GM18870 (cell line): Measurements from ENCODE around the gene TAS2R40.
A peak's percentile ranks its signal among the peaks of the same experiment; 100 is the strongest.

Experiments used
- ATAC-seq: cut with Tn5 transposase; IDR thresholded peaks from one replicate; pipeline ENCODE4 v1.9.1; 2021; ENCODE audit warnings: moderate library complexity; ENCODE audit not compliant: unreplicated experiment

The TAS2R40 gene

GRCh38 chr7:143222782-143223181 lies 945 bp downstream of the TAS2R40 start:
- no peak for ATAC-seq

GRCh38 chr7:143223784-143224183 lies 1.9 kb downstream of the TAS2R40 start:
- no peak for ATAC-seq

GRCh38 chr7:143225047-143225446 lies 3.2 kb downstream of the TAS2R40 start:
- no peak for ATAC-seq

DNA sequence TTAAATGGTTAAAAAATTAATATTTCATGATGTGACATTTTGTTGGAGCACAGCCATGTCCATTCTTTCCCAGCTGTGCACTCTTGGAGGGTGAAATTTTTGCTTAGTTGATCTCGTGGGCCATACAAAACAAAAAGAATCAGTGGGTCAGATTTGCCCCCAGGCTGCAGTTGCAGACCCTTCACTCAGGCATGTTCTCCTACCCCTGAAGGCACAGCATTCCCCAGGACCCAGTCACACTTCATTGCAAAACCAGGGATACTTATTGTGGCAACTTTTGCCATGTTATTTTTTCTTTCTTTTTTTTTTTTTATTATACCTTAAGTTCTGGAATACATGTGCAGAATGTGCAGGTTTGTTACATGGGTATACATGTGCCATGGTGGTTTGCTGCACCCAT lies 6.0 kb downstream of the TAS2R40 start:
- no peak for ATAC-seq

DNA sequence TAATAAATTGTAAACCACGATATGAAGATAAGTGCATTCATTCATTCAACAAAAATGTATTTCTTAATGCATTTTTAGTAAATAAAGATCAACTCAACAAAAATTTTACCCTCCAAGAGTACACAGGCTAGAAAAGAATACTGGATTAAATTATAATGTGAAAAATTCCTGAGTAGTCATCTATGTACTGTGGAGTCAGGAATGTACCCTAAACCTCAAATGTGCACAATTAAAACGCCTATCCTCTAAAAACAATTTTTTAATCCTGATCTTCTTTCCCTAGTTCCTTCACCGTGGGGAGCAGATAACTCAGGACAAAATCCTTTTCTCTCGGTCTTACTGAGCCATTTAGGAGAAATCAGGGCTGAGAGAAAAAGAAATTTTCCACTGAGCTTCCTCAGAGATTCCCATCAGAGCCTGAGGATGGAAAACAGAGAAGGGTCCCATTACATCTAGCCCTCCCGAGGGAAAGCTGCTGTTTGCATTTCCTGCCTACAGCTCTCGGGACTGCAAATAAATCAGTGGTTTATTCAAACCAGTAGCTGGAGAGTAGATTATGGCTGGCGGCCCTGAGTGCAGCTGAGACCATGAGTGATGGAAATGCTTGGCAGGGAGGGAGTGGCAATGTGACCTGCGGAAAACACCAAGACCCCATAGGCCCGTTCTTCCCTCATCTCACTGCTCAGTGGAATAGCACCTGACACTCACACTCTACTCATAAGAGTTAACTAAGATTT lies 7.4 kb downstream of the TAS2R40 start:
- no peak for ATAC-seq

DNA sequence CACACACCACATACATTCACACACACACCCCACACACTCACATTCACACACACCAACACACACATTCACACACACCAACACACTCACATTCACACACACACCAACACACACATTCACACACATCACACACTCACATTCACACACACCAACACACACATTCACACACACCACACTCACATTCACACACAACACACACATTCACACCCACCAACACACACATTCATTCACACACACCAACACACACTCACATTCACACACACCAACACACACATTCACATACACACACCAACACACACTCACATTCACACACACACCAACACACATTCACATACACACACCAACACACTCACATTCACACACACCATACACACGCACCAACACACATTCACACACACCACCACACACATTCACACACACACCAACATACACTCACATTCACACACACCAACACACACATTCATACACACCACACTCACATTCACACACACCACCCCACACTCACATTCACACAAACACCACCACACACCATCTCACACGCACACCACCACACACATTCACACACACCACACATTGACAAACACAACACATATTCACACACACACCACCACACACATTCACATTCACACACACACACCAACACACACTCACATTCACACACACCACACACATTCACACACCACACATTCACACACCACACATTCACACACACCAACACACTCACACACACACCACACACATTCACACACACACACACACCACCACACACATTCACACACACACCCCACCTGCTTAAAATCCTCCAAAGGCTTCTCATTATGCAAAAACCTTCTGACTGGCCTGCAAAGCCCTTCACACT lies 9.0 kb downstream of the TAS2R40 start:
- no peak for ATAC-seq

- ATAC-seq: no peak
These were observed 12.1 kb downstream of the TAS2R40 start for GRCh38 chr7:143233816-143234532.

GRCh38 chr7:143234533-143234875 lies 12.7 kb downstream of the TAS2R40 start:
- no peak for ATAC-seq

DNA sequence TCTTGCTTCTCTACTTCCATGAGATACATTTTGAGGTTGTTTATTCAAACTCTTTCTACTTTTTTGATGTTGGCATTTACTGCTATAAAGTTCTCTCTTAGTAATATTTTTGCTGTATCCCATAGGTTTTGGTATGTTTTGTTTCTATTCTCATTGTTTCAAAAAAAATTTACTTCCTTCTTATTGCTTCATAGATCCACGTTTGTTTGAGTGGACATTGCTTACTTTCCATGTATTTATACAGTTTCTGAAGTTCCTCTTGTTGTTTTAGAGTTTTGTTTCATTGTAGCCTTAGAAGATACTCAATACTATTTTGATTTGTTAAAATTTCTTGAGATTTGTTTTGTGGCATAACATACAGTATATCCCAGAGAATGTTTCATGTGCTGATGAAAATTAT lies 13.7 kb downstream of the TAS2R40 start:
- no peak for ATAC-seq

DNA sequence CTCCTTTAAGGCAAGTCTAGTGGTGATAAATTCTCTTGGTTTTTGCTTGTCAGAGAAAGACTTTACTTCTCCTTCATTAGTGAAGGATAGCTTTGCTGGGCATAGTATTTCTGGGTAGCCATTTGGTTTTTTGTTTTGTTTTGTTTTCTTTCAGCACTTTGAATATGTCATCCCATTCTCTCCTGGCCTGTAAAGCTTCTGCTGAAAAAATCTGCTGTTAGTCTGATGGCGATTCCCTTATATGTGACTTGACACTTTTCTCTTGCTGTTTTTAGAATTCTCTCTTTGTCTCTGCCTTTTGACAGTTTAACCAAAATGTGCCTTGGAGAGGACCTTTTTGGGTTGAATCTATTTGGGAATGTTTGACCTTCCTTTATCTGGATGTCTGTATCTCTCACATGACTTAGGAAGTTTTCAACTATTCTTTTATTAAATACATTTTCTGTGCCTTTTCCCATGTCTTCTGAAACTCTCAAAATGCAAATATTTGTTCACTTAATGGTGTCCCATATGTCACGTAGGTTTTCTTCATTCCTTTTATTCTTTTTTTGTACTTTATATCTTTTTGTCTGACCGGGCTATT lies 14.7 kb downstream of the TAS2R40 start:
- no peak for ATAC-seq

- no peak for ATAC-seq
These were observed 15.5 kb downstream of the TAS2R40 start for GRCh38 chr7:143237366-143237765.

- ATAC-seq: no peak
These were observed 16.6 kb downstream of the TAS2R40 start for GRCh38 chr7:143238289-143238980.

DNA sequence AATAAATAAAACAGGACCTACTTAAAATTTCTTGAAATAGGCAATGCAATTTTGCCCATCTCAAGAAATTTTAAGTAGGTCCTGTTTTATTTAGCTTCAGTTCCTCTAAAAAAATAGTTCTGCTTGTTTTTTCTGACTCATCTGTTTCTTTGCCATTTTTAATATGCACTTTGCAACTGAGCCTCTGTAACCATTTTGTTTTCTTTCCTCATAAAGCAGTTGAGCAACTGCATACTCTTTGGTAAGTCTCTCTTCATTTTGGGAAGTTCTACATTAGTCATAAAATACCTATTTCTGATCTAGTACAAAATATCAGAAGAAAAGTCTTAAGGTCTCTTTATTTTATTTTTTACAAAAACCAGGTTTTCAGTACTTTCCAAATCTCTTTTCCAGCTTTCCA lies 18.0 kb downstream of the TAS2R40 start:
- ATAC-seq: no peak

DNA sequence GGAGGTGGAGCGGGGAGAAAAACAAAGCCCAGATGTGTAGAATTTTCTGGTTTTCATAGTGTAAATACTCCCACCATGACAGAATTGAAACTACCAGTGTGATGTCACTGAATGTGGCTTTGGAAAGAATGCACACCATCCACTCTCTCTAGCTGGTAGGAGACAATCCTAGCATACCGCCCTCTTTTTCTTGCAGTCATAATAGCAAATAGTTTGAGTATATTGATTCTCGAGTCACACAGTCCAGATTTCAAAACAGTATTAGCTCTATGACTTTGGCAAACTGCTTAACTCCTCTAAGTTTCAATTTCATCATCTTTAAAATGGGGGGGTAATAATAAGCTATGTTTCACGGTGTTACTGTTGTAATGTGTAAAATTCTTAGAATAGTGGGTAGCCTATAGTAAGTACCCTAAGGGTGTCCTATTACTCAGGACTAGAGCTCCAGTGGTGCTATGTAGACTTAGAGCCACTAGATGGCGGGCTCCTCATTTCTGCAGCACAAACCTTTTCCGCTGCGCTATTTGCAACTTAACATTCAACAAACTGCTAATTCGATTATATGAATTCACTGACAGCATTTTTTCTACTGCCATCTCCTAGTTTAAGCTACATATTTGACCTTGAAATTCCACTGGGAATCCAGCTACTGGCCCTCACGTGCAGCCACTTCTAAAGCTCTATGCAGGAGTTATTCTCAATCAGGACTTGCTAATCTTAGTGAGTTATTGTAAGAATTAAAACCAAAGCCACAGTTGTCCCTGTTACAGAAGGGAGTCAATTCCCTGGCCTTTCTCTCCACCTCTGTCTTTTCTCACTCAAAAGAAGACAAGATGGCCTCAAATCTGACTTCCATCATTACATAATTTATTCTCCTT lies 18.7 kb downstream of the TAS2R40 start:
- peak; percentile 97 for ATAC-seq

DNA sequence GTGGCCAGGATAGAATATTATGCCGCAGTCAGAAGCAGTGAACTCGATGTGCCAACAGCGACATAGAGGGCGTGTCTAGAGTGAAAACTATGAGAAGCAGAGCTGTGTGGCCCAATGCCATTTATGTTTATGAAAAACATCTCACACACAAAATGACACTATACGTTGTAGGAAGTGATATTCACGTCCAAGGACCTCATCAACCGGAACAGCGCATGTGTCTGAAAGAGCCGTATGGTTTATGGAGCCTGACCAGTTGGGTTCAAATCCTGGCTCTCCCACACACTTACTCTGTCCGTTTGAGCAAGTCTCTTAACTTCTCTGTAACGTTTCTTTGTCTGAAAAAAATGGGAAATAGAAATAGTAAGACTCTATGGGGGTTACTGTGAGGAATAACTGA lies 20.5 kb downstream of the TAS2R40 start:
- no peak for ATAC-seq

DNA sequence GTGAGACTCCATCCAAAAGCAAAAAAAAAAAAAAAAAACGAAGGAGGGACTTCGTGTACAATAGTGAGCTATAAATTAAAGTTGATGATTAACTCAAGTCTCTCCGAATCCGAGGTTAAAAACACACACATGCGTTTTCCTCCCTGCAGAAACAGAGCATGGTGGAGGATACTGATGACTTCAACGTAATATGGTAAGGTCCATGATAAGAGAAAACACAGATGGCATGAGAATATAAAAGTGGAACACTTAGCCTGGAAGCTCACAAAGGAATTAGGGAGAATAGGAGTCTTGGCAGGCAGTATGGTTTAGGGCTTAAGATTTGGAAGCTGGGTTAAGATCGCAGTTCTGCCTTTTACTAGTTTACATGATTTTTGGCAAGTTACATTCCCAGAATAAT lies 21.3 kb downstream of the TAS2R40 start:
- no peak for ATAC-seq

DNA sequence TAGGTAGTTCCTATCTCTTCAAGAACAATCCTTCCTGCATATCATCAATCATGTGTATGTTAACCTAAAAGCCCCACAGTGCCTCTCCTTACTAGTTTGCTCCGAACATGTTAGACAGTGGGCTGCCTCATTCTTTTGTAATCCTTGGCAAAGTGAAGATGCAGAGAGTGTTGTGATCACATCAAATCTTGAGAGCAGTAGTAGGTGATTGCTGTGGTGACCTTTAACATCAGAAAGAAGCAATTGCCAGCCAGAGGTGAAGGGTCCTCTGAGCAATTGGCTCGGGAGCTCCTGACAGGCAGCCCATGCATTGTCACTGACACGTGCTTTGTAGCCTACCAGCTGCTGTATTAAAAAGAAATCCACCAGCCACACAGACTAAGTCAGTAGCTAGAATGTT lies 21.8 kb downstream of the TAS2R40 start:
- no peak for ATAC-seq

DNA sequence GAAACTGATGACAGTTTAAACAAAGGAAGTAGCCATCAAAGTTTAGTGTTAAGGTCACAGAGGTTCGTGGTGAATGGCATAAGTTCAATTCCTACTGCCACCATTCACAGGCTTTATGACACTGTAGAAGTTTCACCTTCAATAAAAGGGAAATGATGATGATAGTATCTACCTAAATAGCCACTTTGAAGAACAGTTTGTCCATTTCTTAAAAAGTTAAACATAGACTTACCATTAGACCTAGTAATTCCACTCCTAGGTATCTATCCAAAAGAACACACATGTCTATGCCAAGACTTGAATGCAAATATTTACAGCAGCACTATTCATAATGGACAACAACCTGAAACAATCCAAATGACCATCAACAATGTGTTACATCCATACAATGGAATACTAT lies 22.5 kb downstream of the TAS2R40 start:
- no peak for ATAC-seq

GRCh38 chr7:143245123-143245522 lies 23.3 kb downstream of the TAS2R40 start:
- ATAC-seq: no peak

DNA sequence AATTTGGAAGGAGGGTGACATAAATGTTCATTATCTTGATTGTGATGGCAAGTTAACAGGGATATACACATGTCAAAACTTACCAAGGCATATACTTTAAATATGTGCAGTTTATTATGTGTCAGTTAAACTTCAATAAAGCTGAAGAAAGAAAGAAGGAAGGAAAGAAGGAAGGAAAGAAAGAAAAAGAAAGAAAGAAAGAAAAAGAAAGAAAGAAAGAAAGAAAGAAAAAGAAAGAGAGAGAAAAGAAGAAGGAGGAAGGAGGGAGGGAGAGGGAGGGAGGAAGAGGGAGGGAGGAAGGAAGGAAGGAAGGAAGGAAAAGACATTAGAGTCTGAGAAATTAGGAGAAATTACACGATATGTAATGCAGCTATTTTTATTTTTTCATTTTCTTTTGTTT lies 25.5 kb downstream of the TAS2R40 start:
- ATAC-seq: no peak
